ENCODE data around the gene E2F3. TPM values are rescaled to one million over a fixed set of nuclear protein-coding genes. Genes with fewer than 3 reads are reported as not detected.
A peak's percentile ranks its signal among the peaks of the same experiment; 100 is the strongest.

The E2F3 gene
- total RNA-seq, 1 experiment from 2014 or later: 18.7 TPM

DNA sequence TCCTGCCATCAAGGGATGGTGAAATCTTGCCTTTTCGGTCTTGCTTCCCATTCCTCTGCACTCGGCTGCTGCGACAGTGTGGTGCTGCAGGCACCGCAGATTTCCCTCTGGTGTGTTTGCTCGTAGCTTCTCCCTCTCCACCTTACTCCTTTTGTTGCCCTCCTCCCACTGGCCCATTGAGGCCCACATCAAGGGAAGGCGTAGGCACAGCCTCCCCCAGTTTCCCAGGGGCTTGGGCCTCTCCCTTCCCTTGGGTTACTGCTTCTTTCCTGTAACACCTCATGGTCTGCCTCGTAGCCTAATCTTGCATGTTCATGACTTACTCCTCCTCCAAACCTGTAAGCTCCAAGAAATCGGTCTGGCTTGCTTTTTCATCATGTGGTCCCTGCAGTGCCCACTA, 9.9 kb downstream of the E2F3 start:
- POLR2A ChIA-PET: no interaction called here
- no peak for DNase-seq (ENCODE audit: unreplicated experiment)
- Mint-ChIP-seq H3K4me1 (ENCODE audit: insufficient read depth, unreplicated experiment) (peaks cover 26% of the 10 kb centered on the region), H3K4me3 (ENCODE audit: unreplicated experiment) (no peak overlapping the region), H3K9me3 (ENCODE audit: unreplicated experiment) (no peaks in the 10 kb centered on the region), H3K36me3 (ENCODE audit: insufficient read depth, unreplicated experiment) (peaks cover 7% of the 10 kb centered on the region), H3K27me3 (ENCODE audit: insufficient read depth, unreplicated experiment) (no peaks in the 10 kb centered on the region), H3K27ac (ENCODE audit: low read depth, unreplicated experiment) (peak overlapping the region; percentile 86)
- TF ChIP-seq, protein P1, sequence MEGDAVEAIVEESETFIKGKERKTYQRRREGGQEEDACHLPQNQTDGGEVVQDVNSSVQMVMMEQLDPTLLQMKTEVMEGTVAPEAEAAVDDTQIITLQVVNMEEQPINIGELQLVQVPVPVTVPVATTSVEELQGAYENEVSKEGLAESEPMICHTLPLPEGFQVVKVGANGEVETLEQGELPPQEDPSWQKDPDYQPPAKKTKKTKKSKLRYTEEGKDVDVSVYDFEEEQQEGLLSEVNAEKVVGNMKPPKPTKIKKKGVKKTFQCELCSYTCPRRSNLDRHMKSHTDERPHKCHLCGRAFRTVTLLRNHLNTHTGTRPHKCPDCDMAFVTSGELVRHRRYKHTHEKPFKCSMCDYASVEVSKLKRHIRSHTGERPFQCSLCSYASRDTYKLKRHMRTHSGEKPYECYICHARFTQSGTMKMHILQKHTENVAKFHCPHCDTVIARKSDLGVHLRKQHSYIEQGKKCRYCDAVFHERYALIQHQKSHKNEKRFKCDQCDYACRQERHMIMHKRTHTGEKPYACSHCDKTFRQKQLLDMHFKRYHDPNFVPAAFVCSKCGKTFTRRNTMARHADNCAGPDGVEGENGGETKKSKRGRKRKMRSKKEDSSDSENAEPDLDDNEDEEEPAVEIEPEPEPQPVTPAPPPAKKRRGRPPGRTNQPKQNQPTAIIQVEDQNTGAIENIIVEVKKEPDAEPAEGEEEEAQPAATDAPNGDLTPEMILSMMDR (IDR thresholded peaks at IDR 0.05; ENCODE audit: unreplicated experiment): no peak
- CTCF ChIA-PET: interaction anchor here (0.7 to 1.8 kb wide), 3 partner anchors 53 to 174 kb away, joined by 3 to 6 read pairs (median 3); no protein-coding TSS in a partner anchor
- intact Hi-C loops (cut with micrococcal nuclease): no loop called here
- BruUV-seq (replicated peaks): no TSS peak

DNA sequence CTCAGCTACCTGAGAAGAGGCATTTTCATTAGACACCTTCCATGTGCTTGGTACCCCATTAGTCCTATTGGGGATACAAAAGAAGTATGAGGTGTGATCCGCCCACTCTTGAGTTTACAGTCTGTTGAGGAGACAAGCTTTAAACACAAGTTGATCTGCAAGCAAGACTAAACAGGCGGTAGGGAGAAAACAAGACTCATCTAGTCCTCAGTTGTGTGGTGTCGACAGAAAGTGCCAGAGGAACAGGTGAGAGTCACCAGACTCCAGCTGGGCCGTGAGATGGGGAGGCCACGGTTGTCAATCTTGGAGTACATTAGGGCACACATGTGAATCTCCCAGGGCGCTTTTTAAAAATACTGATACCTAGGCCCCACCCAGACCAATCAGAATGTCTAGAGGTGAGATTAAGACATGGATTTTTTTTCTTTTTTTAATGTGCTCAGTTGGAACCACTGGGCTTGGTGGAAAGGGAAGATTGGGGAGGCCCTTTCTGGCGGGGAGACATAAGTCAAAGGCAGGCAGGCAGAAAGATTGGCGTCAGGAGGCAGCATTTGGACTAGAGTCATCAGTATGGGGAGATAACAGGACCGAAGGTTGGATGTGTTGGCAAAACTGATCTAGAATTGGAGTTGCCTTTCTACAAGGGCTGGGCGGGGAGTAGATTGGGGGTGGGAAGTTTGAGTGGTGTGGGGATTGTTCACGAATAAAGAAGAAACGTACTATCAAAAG, 10.4 kb downstream of the E2F3 start:
- no peak for DNase-seq (ENCODE audit: unreplicated experiment)
- Mint-ChIP-seq H3K27me3 (ENCODE audit: insufficient read depth, unreplicated experiment) (no peaks in the 10 kb centered on the region), H3K36me3 (ENCODE audit: insufficient read depth, unreplicated experiment) (peaks cover 7% of the 10 kb centered on the region), H3K4me3 (ENCODE audit: unreplicated experiment) (no peak overlapping the region), H3K4me1 (ENCODE audit: insufficient read depth, unreplicated experiment) (peaks cover 26% of the 10 kb centered on the region), H3K27ac (ENCODE audit: low read depth, unreplicated experiment) (peak overlapping the region; percentile 86), H3K9me3 (ENCODE audit: unreplicated experiment) (no peaks in the 10 kb centered on the region)
- BruUV-seq (replicated peaks): no TSS peak
- TF ChIP-seq, protein P1 (IDR thresholded peaks at IDR 0.05; ENCODE audit: unreplicated experiment): no peak
- ChIA-PET POLR2A (interaction anchor here (1.7 kb wide), 1 partner anchor 7 kb away, joined by 5 read pairs; no protein-coding TSS in a partner anchor), CTCF (interaction anchor here (0.7 to 2.7 kb wide), 3 partner anchors 8 to 175 kb away, joined by 3 to 10 read pairs (median 6); no protein-coding TSS in a partner anchor)
- intact Hi-C loops (cut with micrococcal nuclease): no loop called here

DNA sequence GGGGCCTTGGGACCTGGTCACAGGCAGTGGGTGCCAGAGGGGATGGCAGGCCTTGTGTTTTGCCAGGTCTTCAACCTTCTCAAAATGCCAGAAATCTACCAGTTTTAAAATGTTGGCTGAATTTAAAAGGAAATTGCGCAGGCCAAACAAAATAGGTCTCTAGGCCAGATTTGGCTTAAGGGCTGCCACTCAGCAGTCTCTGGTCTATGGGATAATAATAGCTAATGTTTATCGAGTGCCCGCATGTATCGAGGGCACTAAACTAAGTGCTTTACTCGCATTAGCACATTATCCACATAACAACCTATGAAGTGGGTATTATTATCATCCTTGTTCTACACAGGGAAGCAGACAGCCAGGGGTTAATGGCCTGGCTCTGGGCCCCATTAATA, 11.0 kb downstream of the E2F3 start:
- H3K27me3 Mint-ChIP-seq (ENCODE audit: insufficient read depth, unreplicated experiment): no peaks in the 10 kb centered on the region

DNA sequence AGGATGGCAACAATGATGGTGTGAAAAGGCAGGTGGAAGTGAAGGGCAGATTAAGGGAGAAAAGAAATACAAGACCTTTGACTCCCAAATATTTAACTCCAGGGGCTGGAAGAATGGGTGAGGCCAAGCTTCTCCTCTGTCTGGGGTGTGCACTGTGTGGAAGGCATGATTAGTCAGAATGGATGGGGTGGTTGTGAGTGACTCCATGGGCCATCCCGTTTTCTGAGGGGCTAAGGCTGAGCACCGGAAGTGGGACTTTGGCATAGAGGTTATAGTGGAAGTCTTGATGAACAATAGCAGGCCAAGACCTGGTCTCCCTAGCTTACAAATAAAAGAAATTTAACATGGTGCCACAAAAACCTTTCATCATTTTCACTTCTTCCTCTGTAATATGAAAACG, 12.1 kb downstream of the E2F3 start:
- peaks cover 7% of the 10 kb centered on the region for H3K36me3 Mint-ChIP-seq (ENCODE audit: insufficient read depth, unreplicated experiment)
- H3K27ac Mint-ChIP-seq (ENCODE audit: low read depth, unreplicated experiment): no peak overlapping the region
- no TSS peak for BruUV-seq (replicated peaks)
- DNase-seq (ENCODE audit: unreplicated experiment): no peak
- H3K4me1 Mint-ChIP-seq (ENCODE audit: insufficient read depth, unreplicated experiment): peaks cover 26% of the 10 kb centered on the region
- ChIA-PET CTCF (interaction anchor here (0.7 to 2.7 kb wide), 3 partner anchors 9 to 123 kb away, joined by 3 to 10 read pairs (median 3); no protein-coding TSS in a partner anchor), POLR2A (interaction anchor here (1.7 kb wide), 1 partner anchor 9 kb away, joined by 5 read pairs; no protein-coding TSS in a partner anchor)
- no peak overlapping the region for H3K4me3 Mint-ChIP-seq (ENCODE audit: unreplicated experiment)
- intact Hi-C loops (cut with micrococcal nuclease): no loop called here
- H3K9me3 Mint-ChIP-seq (ENCODE audit: unreplicated experiment): no peaks in the 10 kb centered on the region
- TF ChIP-seq, protein P1 (IDR thresholded peaks at IDR 0.05; ENCODE audit: unreplicated experiment): no peak
- no peaks in the 10 kb centered on the region for H3K27me3 Mint-ChIP-seq (ENCODE audit: insufficient read depth, unreplicated experiment)

More for the DNA sequence above, 11.0 kb downstream of the E2F3 start:
- Mint-ChIP-seq H3K4me1 (ENCODE audit: insufficient read depth, unreplicated experiment) (peaks cover 26% of the 10 kb centered on the region), H3K4me3 (ENCODE audit: unreplicated experiment) (no peak overlapping the region), H3K36me3 (ENCODE audit: insufficient read depth, unreplicated experiment) (peaks cover 7% of the 10 kb centered on the region), H3K9me3 (ENCODE audit: unreplicated experiment) (no peaks in the 10 kb centered on the region), H3K27ac (ENCODE audit: low read depth, unreplicated experiment) (no peak overlapping the region)
- no TSS peak for BruUV-seq (replicated peaks)
- intact Hi-C loops (cut with micrococcal nuclease): no loop called here
- DNase-seq (ENCODE audit: unreplicated experiment): no peak
- TF ChIP-seq, protein P1 (IDR thresholded peaks at IDR 0.05; ENCODE audit: unreplicated experiment): no peak
- CTCF ChIA-PET: interaction anchor here (2.7 kb wide), 1 partner anchor 8 kb away, joined by 10 read pairs; no protein-coding TSS in a partner anchor
- POLR2A ChIA-PET: interaction anchor here (1.7 kb wide), 1 partner anchor 8 kb away, joined by 5 read pairs; no protein-coding TSS in a partner anchor

All from MCF 10A (cell line).